GM18907 (cell line): ENCODE results near the gene SFPQ.
"Not testable (repeated sequence)": the region's sequence is repeated elsewhere in the genome, so short reads cannot be mapped to it uniquely, and the experiment has no call there.

Experiments
- ATAC-seq: cut with Tn5 transposase; IDR thresholded peaks from one replicate; pipeline ENCODE4 v1.9.1; 2021; ENCODE audit warnings: mild to moderate bottlenecking, moderate library complexity; ENCODE audit not compliant: unreplicated experiment

The SFPQ gene

DNA sequence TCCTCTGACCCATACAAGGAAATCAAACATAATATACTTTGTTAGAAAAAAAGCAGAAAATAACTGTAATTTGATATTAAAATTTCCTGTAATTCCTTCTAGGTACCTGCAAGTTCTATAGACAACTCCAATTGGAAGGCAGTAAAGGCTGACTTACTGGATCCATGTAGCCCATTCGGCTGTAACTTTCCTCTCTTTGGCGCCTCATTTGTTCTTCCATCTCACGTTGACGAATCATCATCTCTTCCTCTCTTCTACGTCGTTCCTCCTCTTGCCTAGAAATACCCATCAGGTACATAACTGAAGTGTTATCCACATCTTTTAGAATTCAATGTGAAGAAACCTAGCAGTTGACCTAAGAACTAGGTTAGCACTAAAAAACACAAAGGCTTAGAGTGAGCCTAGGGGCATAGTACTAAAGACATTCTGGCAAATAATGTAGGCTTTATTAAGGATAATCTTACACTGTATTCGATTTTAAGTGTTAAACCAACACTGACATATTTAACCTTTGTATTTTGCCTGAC is 5.1 kb downstream of the SFPQ start:
- ATAC-seq, result no peak

- no peak for ATAC-seq
These were observed 6.7 kb downstream of the SFPQ start for GRCh38 chr1:35186239-35186638.

- ATAC-seq, result no peak
These were observed 7.7 kb downstream of the SFPQ start for GRCh38 chr1:35185200-35185599.

- no peak for ATAC-seq
These were observed 8.3 kb downstream of the SFPQ start for GRCh38 chr1:35184495-35185199.

DNA sequence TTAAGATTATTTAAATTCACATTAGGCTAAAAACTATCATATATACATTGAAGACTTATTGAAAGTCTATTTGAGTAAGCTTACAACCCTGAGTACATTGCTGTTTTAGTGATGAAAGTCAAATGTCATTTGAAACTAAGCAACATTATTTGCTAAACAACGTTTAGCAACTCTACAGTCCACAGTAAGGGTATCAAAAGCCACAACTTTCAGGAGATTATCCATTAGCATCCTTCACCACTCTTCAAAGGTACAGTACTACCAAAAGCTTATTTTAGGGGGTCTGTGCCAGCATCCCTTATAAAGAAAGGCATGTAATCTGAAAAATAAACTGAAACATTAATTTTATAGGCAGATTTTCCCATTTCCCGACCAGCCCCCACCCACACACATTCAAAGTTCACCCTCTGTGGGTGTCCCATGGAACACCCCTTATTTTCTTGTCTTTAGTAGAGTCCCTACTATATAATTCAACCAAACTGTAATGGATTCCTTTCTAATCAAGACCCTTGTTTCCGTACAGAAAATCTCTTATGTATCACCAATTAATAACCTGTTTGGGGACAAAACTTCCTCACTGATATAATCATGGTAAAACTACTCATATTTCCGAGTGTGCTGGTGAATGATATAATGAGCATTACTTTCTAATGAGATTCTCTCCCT is 11.0 kb downstream of the SFPQ start:
- ATAC-seq, result no peak

GRCh38 chr1:35180776-35181374 is 12.1 kb downstream of the SFPQ start:
- no peak for ATAC-seq

- ATAC-seq, result no peak
These were observed 13.0 kb downstream of the SFPQ start for GRCh38 chr1:35179908-35180307.

DNA sequence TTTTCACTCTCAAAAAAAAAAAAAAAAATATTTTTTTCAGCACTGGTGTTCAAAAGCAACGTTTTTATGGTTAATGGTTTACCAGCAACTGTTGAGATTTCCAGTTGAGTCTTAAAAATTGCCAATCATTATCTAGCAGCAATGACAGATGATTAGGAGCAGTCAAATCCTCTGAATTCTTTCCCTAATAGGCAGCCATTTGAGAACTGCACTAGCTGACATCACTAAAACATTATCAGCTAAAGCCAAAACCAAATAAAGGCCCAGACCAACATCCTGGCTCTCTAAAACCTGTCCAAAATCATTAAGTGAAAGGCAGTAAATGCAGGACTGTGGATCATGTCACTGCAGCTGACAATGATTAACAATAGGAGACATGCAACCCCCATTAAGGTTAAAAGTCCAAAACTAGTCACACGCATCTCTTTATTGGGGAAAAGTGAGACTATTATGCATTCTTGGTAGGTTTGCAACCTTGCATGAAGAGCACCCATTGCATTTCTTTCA is 14.0 kb downstream of the SFPQ start:
- ATAC-seq, result no peak

DNA sequence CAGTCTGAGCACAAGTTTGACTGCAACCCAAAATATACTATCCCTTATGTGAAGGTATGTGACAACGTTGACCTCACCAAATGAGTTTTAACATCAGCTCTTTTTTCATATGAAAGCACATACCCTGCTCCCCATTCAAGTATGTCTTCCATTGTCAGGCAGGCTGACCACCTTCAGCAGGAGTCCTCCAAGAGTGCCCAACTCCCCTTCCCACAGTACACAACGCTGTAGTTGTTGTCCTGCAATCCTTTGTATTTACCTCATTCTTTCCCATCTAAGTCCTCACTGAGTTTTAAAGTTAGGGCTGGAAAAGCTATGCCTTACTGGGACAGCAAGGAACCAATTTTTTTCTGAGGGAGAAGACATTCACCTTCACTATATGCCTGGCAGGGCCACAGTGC is 14.7 kb downstream of the SFPQ start:
- no peak for ATAC-seq

- ATAC-seq, result no peak
These were observed 15.6 kb downstream of the SFPQ start for GRCh38 chr1:35177237-35177786.

- no peak for ATAC-seq
These were observed 17.3 kb downstream of the SFPQ start for GRCh38 chr1:35175602-35176001.

GRCh38 chr1:35175098-35175576 is 17.8 kb downstream of the SFPQ start:
- no peak for ATAC-seq

DNA sequence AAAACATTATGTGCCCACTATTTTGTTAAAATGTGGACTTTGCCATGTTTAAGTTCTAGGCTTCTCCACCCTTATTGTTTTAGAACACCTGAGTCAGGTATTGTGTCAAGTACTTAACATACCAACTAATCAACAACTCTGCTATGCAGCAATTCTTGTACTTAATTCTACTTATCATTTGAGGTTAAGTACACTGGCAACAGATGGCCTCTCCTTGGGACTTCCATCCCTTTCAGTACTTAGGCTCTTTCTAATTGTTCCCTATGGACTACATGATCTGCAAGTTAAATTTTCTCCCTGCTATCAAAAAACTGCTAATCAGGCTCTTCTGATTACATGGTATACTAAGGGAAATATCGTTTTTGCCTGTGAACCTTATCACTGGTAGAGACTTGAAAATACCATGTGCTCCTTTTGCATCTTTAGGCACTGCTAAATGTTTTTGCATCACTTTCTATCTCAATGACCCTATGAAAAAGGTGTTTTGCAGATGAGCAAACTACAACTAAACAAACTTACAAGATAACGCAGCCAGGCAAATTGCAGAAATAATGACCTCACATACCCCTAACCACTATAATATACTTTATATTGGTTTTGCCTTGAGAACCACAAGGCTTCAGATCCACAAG is 18.9 kb downstream of the SFPQ start:
- ATAC-seq, result no peak

GRCh38 chr1:35173491-35173890 is 19.5 kb downstream of the SFPQ start:
- ATAC-seq, result no peak

GRCh38 chr1:35172022-35172421 is 20.9 kb downstream of the SFPQ start:
- ATAC-seq, result no peak

DNA sequence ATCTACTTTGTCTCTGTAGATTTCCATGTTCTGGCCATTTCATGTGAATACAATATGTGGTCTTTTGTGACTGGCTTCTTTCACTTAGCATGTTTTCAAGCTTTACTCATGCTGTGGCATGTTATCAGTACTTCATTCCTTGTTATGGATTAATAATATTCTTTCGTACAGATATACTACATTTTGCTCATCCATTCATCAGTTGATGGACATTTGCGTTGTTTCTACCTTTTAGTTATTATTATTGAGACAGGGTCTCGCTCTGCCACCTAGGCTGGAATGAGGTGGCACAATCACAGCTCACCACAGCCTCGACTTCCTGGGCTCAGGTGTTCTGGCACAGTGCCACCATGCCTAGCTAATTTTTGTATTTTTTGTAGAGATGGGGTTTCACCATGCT is 21.4 kb downstream of the SFPQ start:
- ATAC-seq, result no peak

DNA sequence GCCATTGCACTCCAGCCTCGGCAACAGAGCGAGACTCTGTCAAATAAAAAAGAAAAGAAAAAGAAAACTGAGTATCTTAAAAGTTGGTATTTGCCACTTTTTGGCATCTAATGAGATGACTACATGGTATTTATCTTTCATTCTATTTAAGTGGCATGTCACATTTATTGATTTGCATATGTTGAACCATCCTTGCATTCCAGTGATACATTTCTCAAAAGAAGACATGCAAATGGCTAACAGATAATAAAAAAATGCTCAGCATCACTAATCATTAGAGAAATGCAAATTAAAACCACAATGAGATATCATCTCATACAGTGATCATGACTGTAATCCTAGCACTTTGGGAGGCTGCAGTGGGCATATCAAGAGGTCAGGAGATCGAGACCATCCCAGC is 28.1 kb downstream of the SFPQ start:
- ATAC-seq, result no peak

- ATAC-seq, result no peak
These were observed 41.7 kb downstream of the SFPQ start for GRCh38 chr1:35151220-35151619.

DNA sequence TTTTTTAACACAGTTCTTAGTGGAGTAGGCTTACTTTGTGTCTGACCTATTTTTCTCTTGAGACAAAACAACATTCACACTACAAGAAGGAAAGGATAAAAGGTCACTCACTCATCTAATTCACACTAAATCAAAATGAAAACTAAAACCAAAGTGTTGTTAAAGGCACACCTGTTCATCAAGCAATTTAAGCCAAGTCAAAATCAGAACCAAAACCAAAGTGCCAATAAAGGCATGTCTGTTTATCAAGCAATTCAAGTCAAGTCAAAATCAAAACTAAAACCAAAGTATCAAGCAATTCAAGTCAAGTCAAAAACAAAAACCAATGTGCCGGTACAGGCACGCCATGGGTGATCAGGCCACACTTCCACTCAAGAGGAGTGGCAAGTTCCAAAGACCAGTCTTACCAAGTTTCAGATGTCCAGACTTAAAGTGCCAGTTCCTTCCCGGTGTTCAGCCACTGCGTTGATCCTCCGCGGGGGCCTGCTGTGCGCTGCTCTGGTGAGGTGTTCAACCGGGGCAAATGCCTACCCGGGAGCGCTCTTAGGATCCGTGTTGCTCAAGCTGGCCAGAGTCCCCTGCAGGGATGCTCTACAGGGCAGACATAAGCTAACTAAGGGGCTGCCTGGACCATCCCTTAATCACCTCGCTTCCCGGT is 46.9 kb downstream of the SFPQ start:
- not testable (repeated sequence) for ATAC-seq

DNA sequence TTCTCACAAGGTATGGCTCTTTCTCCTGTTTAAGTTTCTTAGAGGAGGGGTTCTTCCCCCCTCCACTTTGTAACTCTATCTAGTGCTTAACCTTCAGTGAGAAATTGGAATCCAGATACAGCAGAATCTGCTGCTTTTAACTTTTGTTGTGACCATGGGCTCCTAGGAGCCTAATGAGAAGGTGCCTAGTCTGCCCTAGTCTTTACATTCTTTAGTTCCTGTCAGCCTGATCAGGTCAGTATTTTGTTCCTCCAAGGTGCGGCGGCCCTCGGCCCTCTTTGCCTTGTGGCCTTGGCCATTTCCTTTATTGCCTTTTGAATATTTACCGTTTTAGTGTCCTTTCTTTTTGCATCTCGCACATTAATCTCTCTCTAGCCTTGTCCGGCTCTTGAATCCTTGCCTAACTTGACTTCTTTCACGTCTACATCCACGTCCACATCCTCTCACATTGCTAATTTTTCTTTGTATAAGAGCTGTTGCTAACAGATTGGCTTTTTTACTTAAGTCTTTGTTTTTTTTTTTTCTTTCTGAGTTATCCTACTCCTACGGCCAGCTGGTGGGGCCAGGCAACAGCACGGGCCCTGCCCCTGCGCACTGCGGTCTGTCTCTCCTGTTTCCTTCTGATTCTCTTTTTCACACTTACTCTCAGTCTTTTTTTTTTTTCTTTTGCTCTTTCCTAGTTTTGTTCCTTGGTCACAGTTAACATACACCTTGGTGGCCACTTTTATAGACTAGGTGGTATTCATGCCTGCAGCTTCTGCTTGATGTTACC is 49.0 kb downstream of the SFPQ start:
- no peak for ATAC-seq
